GM23338 (cell line): Measurements from ENCODE around the gene YIPF2.

ENCODE experiments used
- CTCF ChIP-seq, 2 experiments: fragments of 200-600 bp in 1 of 2; sonication (generic) in 1 of 2; conservative IDR thresholded peaks; 2 replicates each; pipeline versions ENCODE4 v1.5.1 to v1.6.1; 2016 to 2017; ENCODE audit warnings: antibody characterized with exemption in 2 of 2, low read depth in 2 of 2, mild to moderate bottlenecking in 2 of 2, moderate library complexity in 1 of 2
- EZH2 ChIP-seq: fragments of 200-600 bp; sonication (generic); IDR thresholded peaks from one replicate; pipeline ENCODE4 v1.8.0; 2017; ENCODE audit warnings: antibody characterized with exemption, mild to moderate bottlenecking, low read depth; ENCODE audit not compliant: unreplicated experiment
- EZH2phosphoT487 ChIP-seq: fragments of 200-600 bp; sonication (generic); IDR thresholded peaks from one replicate; pipeline ENCODE4 v1.8.1; 2018; ENCODE audit warnings: antibody characterized with exemption; ENCODE audit not compliant: unreplicated experiment

- TF ChIP-seq CTCF (conservative IDR thresholded peaks at IDR 0.05; ENCODE audit: low read depth in 2 of 2) (no peak), EZH2phosphoT487 (no peak), EZH2 (no peak)
Measured at GRCh38 chr19:10920781-10921180, 7.7 kb downstream of the YIPF2 start.
